Colonic mucosa (tissue), 4 donors: ENCODE results near the gene EXOC4. TPM values are rescaled to one million over a fixed set of nuclear protein-coding genes. Genes with fewer than 3 reads are reported as not detected.

Source experiments
- DNase-seq: peaks from one replicate; pipeline ENCODE4 v3.0.0-alpha.2; 2020
- H3K27ac ChIP-seq: fragments of 200-600 bp; one replicate; pipeline ENCODE4 v1.8.0; 2021
- H3K27me3 ChIP-seq: fragments of 200-600 bp; one replicate; pipeline ENCODE4 v1.8.0; 2021
- H3K36me3 ChIP-seq: fragments of 200-600 bp; one replicate; pipeline ENCODE4 v1.8.0; 2021
- H3K4me1 ChIP-seq: fragments of 200-600 bp; one replicate; pipeline ENCODE4 v1.8.0; 2021; ENCODE audit warnings: mild to moderate bottlenecking
- H3K4me3 ChIP-seq: fragments of 200-600 bp; one replicate; pipeline ENCODE4 v1.8.0; 2021
- H3K9ac ChIP-seq, 2 donors: one replicate each; pipeline ENCODE4 v1.7.0; 2013; ENCODE audit warnings: control low read depth in 2 of 2, low read depth in 2 of 2, low read length in 2 of 2
- H3K9me3 ChIP-seq: fragments of 200-600 bp; one replicate; pipeline ENCODE4 v1.8.0; 2021
- intact Hi-C: fragments of 100-400 bp; cut with DNase I; formaldehyde crosslinking; loops from one replicate; pipeline ENCODE4 v1.14.1; 2022
- total RNA-seq, 2 donors: library from RNA; stranded (reverse); fragmentation: NEBNext Ultra II Directional in 1 of 2; extraction: Animal tissue kit (Norgen Biotek cat#: 25700) in 1 of 2; gene quantifications; one replicate each; pipeline ENCODE4 v1.2.1, GENCODE V29; 2021
- TF ChIP-seq, protein P1 (sequence below): fragments of 200-600 bp; IDR thresholded peaks from one replicate; pipeline ENCODE4 v1.8.0; 2022; ENCODE audit warnings: antibody characterized with exemption, mild to moderate bottlenecking
- donor health status: healthy.
- donor health status: DM: no; HTN: no; CAD: no.
- donor health status: DM: no; HTN: no; CAD: no.

The EXOC4 gene
- total RNA-seq, 2 donors from 2014 or later = 61.1 to 73.3 TPM

DNA sequence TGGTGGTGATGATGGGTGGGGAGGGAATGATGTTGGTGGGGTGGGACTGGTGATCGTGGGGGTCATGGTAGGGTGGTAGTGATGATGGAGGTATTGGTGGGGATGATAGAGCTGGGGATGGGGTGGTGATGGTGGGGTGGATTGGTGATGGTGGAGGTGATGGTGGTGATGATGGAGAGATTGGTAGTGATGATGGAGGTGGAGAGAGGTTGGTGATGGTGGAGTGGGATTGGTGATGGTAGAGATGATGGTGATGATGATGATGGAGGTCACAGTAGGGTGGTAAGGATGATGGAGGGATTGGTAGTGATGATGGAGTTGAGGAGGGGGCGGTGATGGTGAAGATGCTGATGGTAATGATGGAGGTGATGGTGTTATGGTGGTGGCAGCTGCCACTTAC lies 155.3 kb downstream of the EXOC4 start:
- TF ChIP-seq, protein P1, sequence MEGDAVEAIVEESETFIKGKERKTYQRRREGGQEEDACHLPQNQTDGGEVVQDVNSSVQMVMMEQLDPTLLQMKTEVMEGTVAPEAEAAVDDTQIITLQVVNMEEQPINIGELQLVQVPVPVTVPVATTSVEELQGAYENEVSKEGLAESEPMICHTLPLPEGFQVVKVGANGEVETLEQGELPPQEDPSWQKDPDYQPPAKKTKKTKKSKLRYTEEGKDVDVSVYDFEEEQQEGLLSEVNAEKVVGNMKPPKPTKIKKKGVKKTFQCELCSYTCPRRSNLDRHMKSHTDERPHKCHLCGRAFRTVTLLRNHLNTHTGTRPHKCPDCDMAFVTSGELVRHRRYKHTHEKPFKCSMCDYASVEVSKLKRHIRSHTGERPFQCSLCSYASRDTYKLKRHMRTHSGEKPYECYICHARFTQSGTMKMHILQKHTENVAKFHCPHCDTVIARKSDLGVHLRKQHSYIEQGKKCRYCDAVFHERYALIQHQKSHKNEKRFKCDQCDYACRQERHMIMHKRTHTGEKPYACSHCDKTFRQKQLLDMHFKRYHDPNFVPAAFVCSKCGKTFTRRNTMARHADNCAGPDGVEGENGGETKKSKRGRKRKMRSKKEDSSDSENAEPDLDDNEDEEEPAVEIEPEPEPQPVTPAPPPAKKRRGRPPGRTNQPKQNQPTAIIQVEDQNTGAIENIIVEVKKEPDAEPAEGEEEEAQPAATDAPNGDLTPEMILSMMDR = no peak
- no peak overlapping the region for H3K9ac ChIP-seq
- no peak for DNase-seq
- intact Hi-C loops = no loop called here
- no peaks in the 10 kb centered on the region for H3K9me3 ChIP-seq
- no peaks in the 10 kb centered on the region for H3K36me3 ChIP-seq
- no peaks in the 10 kb centered on the region for H3K4me1 ChIP-seq
- H3K27ac ChIP-seq = no peak overlapping the region
- no peak overlapping the region for H3K4me3 ChIP-seq
- H3K27me3 ChIP-seq = no peaks in the 10 kb centered on the region

DNA sequence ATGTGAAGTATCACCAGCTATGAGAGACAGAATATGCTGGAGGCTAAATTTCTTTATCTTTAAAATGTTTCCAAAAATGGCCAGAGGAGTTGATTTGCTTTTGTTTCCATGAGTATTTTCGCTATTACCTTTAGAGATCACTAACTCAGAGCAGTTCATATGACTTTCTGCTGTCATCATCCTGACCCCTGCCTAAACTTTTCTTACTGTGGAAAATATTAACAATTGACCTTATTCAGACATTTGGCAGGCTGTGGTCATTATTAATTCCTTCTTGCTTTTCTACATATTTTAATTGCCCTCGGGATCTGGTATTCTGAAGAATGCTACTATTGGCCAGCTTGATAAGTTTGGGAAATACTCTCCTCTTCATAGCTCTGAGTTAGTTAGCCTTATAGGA lies 156.5 kb downstream of the EXOC4 start:
- H3K9ac ChIP-seq = no peak overlapping the region
- no peaks in the 10 kb centered on the region for H3K4me1 ChIP-seq
- no peaks in the 10 kb centered on the region for H3K9me3 ChIP-seq
- no peak overlapping the region for H3K4me3 ChIP-seq
- no peaks in the 10 kb centered on the region for H3K36me3 ChIP-seq
- intact Hi-C loops = no loop called here
- H3K27me3 ChIP-seq = no peaks in the 10 kb centered on the region
- TF ChIP-seq, protein P1 = no peak
- no peak for DNase-seq
- H3K27ac ChIP-seq = no peak overlapping the region

DNA sequence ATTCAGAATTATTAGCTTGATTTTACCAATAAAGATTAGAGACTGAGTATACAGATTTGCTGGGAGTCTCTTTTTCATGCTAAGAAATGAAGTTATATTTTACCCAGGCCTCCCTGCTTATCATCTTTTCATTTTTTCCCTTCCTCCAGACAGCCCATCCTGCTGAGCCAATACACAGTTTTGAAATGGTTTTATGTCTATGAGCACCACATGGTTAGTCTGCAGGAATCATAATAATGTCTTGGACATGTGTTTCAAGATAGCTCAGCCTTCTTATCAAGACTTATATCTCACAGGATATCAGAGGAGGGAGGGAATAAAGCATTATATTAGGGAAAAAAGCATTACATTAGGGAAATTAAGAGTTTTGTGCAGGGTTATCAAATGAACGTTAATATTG lies 157.1 kb downstream of the EXOC4 start:
- Histone ChIP-seq H3K4me3 (no peak overlapping the region), H3K9ac (no peak overlapping the region), H3K9me3 (no peaks in the 10 kb centered on the region), H3K27me3 (no peaks in the 10 kb centered on the region), H3K27ac (no peak overlapping the region), H3K36me3 (no peaks in the 10 kb centered on the region), H3K4me1 (no peaks in the 10 kb centered on the region)
- no peak for DNase-seq
- intact Hi-C loops = no loop called here
- TF ChIP-seq, protein P1 = no peak

DNA sequence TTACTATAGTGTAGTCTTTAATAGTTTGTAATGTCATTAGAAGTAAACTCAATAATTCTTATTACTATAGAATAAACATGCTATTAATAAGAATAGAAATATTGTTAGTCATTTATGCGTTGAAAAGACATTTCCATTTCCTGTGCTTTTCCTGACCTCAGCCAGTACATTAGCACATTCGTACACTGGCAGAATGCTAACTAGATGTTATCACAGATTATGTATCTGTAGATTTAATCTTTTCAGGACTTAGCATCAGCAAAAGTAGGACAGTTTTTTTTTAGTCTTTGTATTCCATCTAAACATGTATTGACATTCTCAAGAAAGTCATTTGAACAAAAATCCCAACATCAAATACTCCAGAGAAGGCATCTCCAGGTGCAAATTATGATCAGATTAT lies 158.5 kb downstream of the EXOC4 start:
- Histone ChIP-seq H3K9me3 (no peaks in the 10 kb centered on the region), H3K27ac (no peak overlapping the region), H3K9ac (no peak overlapping the region), H3K36me3 (no peaks in the 10 kb centered on the region), H3K27me3 (no peaks in the 10 kb centered on the region), H3K4me3 (no peak overlapping the region), H3K4me1 (no peaks in the 10 kb centered on the region)
- TF ChIP-seq, protein P1 = no peak
- DNase-seq = no peak
- intact Hi-C loops = no loop called here

DNA sequence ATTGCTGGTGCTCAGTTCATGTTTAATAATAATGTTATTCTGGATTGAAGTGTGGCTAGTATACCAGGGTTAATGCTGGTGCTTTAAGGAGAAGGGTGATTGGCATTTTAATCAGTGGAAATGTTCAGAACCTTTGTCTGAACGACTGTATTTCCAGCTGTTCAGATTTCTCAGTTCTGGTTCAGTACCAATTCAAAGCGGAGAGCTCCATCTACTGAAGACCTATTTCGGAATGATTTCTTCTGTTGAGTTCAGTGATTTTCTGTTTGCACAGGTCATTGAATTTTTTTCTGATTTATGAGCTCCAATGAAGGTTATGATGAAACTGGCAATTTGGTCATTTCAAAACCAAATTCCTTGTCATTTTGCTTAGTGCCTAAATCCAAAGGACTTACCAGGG lies 160.1 kb downstream of the EXOC4 start:
- Histone ChIP-seq H3K27ac (no peak overlapping the region), H3K27me3 (no peaks in the 10 kb centered on the region), H3K36me3 (no peaks in the 10 kb centered on the region), H3K4me3 (no peak overlapping the region), H3K9me3 (no peaks in the 10 kb centered on the region), H3K4me1 (no peaks in the 10 kb centered on the region), H3K9ac (no peak overlapping the region)
- intact Hi-C loops = no loop called here
- TF ChIP-seq, protein P1 = no peak
- DNase-seq = no peak

DNA sequence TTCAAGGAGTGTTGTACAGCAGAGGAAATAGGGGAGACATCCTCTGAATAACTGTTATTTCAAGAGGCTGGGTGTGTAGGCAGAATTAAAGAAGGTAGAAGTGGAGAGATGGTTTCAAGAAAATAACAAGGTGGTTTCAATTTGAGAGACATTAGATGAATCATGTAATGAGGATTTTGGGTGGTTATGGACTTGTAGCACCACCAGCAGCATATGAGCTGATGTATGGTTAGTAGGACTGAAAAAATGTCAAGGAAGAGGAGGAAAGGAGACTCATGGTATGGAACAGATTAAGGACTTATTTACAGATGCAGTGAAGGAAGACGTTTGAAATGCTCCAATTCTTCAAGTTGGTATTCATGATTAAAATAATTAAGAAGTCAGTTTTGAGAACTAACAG lies 166.2 kb downstream of the EXOC4 start:
- Histone ChIP-seq H3K27me3 (no peaks in the 10 kb centered on the region), H3K27ac (no peak overlapping the region), H3K36me3 (no peaks in the 10 kb centered on the region), H3K4me3 (no peak overlapping the region), H3K9ac (no peak overlapping the region), H3K9me3 (no peaks in the 10 kb centered on the region), H3K4me1 (no peaks in the 10 kb centered on the region)
- DNase-seq = no peak
- intact Hi-C loops = no loop called here
- TF ChIP-seq, protein P1 = no peak
